Activated T-helper 1 cell treated with Interleukin-2 at 50 U/mL for 16 hours (primary cell): ENCODE results near the gene CTNNA1.
A peak's percentile ranks its signal among the peaks of the same experiment; 100 is the strongest.
"Not testable (repeated sequence)": the region's sequence is repeated elsewhere in the genome, so short reads cannot be mapped to it uniquely, and the experiment has no call there.

Experiments used
- DNase-seq: peaks from one replicate; pipeline ENCODE4 v3.0.0-alpha.2; 2020; ENCODE audit warnings: low read depth

CTNNA1 gene

GRCh38 chr5:138752951-138753793, at the start of gene CTNNA1:
Gene CTNNA1 (plus strand): TSS chr5:138753425. CDS start chr5:138781925, 28,500 bp downstream.
- peak; percentile 41 for DNase-seq

GRCh38 chr5:138703777-138704176, 49.4 kb upstream of the CTNNA1 start:
- not testable (repeated sequence) for DNase-seq

- no peak for DNase-seq
These were observed 48.2 kb upstream of the CTNNA1 start for GRCh38 chr5:138705007-138705406.

- no peak for DNase-seq
These were observed 47.7 kb upstream of the CTNNA1 start for GRCh38 chr5:138705567-138705966.

- no peak for DNase-seq
These were observed 46.4 kb upstream of the CTNNA1 start for GRCh38 chr5:138706655-138707480.

- DNase-seq, result no peak
These were observed 44.4 kb upstream of the CTNNA1 start for GRCh38 chr5:138708791-138709190.

- no peak for DNase-seq
These were observed 44.0 kb upstream of the CTNNA1 start for GRCh38 chr5:138709202-138709601.

- no peak for DNase-seq
These were observed 42.1 kb upstream of the CTNNA1 start for GRCh38 chr5:138711087-138711486.

- DNase-seq, result no peak
These were observed 41.4 kb upstream of the CTNNA1 start for GRCh38 chr5:138711811-138712210.

GRCh38 chr5:138712324-138712723, 40.9 kb upstream of the CTNNA1 start:
- no peak for DNase-seq

GRCh38 chr5:138712791-138713190, 40.4 kb upstream of the CTNNA1 start:
- DNase-seq, result no peak

GRCh38 chr5:138713247-138713646, 40.0 kb upstream of the CTNNA1 start:
- no peak for DNase-seq

- no peak for DNase-seq
These were observed 38.5 kb upstream of the CTNNA1 start for GRCh38 chr5:138714694-138715093.

GRCh38 chr5:138715931-138716432, 37.2 kb upstream of the CTNNA1 start:
- DNase-seq, result not testable (repeated sequence)

- DNase-seq, result no peak
These were observed 36.7 kb upstream of the CTNNA1 start for GRCh38 chr5:138716456-138716924.

GRCh38 chr5:138717399-138717798, 35.8 kb upstream of the CTNNA1 start:
- DNase-seq, result no peak

- no peak for DNase-seq
These were observed 33.4 kb upstream of the CTNNA1 start for GRCh38 chr5:138719811-138720210.

GRCh38 chr5:138720840-138721239, 32.4 kb upstream of the CTNNA1 start:
- no peak for DNase-seq

- DNase-seq, result no peak
These were observed 31.2 kb upstream of the CTNNA1 start for GRCh38 chr5:138721979-138722378.

- no peak for DNase-seq
These were observed 30.6 kb upstream of the CTNNA1 start for GRCh38 chr5:138722544-138723177.

GRCh38 chr5:138724470-138725146, 28.6 kb upstream of the CTNNA1 start:
- no peak for DNase-seq
